ENCODE measurements around the gene SGPL1.

SGPL1 gene

DNA sequence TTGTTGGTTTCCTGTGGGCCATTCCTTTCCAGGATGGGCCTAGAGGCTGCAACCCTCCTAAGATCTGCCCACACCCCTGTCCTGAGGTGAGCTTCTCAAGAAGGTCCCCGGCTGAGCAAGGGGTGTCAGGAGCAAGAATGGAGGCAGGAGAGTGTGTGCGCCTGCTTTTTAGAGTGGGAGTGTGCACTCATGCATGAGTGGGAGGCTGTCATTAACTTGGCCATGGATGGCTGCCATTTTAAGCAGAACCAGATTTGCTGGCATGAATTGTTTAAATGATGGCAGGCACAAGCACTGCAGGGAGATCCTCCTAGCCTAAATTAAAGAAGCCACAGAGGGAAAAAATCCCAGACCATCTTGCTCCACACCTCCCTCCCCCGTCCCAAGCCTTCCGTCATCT, 2.9 kb upstream of the SGPL1 start:
- DNase-seq = no peak

DNA sequence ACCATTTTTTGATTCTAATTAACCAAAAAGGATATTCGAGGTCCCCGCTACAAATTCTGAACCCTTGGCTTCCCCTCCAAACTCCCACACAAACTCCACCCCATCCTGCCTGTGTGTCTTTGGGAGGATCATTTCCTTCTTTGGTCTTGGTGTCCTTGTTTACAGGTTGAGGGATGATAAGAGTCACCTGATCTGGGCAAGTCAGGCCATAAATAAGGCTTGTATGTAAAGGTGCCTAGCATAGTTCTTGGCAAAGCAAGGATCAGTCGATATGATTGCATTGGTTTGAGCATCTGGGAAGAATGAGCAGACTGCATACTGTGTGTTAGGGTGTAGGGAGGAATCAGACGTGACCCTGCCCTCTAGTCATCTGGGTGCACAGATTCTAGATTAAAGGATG, 1.6 kb upstream of the SGPL1 start:
- DNase-seq = no peak

DNA sequence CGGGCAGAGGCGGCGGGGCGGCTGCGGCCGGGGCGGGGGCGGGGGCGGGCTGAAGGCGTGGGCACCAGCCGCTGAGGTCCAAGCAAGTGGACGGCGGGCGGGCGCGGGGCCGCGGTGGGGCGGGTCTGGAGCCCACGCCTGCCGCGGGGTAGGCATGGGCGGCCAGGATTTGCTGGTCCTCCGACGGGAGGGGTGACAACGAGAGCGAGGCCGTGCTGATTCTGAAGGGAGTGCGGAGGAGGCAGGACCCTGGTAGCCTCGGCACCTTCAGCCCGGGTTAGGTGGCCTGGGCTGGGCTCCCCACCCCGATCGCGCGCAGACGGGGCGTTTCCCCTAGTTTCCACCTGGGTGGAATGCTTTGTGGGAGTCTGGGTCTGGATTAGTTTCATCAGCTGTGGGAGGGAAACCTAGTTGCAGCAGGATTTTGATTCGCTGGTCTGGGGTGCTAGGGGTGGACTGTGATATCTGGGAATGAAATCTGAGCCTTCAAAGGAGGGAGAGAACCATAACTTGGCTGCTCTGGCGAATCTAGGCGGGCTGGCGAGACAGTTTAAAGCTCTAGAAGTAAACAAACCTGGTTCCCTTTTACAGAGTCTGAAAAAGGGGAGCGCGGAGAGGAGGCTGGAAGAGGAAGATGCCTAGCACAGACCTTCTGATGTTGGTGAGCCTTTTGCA, 609 bp downstream of the SGPL1 start:
- DNase-seq = peak; percentile 15

DNA sequence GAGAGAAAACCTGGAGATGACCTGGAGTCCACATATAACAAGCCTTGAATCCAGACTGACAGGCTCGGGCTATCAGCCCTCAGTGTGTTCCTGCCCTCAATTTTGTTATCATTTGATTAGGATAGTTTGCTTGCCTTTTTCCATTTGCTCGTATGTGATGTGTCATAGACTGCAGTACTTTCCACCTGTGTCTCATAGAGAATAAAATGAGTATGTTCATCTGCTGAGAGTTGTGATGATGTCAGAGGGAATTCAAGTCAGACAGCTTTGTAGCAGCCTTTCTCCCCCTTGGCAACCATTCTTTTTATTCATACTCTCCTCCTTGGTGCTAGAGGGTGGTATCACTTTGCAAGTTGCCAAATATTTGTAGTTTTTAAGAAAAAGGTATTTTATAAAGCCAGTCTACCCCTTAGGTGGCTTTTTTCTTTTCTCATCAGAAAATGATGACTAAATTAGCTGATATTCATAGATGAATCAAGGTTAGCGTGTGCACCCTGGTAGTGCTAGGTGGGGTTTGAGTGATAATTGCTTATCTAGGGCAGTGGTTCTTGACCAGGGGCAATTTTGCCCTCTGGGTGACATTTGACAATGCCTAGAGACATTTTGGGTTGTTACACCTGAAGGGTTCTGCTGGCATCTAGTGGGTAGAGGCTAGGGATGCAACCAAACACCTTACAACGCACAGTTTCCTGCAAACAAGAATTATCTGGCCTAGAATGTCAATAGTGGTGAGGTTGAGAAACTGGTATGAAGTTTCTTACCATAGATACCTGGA, 5.4 kb downstream of the SGPL1 start:
- DNase-seq = no peak

DNA sequence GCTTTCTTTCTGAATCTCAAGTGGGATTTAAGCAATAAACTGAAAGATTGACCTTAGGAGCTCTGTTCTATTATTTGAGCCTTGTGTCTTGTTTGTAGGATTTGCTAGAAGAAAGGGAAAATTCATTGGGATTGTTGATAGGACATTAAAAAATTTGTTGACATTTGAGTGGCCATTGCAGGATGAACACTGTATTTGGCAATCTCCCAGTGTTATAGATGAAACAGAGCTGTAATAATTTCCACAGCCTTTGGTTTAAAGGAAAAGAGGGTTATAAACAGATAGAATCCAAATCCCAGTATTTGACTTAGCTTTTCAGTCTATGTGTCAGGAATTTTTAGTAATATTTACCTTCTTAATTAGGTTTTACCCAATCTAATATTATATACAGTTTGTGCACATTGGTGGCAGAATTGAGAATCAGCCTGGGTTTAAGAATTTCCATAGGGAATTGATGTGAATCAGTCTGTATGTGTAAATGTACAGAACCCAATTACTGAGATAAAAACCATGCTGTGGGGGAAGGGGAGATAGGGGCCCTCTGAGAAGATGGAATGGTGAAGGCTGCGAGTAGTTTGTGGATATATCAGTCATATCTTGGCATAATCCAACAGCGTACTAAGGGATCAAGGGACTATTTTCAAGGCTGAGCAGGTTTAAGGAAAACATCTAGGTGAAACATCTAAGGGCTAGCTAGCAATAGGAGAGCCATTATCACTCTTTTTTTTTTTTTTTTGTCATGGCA, 6.5 kb downstream of the SGPL1 start:
- DNase-seq = no peak

DNA sequence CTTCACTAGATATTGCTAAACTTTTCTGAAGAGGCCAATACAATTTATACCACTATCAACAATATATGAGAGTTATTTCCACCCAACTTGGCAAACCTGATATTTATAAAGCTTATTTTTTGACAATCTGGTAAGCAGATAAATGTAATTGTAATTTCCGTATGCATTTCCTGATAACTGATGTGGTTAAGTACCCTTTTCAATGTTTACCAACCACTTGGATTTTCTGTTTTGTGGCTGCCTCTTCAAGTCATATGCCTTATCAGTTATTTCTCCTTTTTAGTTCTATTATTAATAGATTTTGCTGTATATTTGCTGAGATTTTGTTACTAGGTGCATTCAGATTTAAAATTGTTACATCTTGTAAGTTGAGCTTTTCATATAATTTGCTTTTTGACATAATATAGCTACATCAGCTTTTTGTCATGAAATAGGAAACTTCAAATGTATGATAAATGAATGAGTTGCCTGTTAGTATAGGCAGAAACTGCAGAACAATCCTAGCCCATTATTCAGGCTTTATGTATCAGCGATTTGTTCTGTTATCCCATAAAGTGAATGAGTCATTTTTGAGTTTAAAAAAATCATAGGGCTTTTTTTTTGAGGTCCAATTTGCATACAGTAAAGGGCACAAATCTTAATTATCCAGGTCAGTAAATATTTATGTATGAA, 11.5 kb downstream of the SGPL1 start:
- no peak for DNase-seq

DNA sequence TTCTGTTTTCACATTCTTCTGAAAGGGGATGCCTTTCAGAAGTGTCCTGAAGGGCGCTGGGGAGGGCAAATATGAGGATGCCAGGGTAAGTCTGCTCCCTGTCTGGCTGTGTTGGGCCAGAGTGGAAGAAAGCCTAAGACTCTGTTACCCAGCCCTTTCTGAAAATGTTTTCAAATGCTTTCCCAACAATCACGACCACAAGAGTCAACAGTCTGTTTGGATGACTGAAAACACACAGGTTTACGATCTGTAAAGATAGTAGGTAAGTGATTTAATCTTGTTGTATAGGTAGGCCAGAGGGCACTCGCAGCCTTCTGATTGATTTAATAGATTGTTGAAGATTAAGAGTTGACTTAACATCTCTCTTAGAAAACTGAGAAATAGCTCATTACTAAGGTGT, 13.2 kb downstream of the SGPL1 start:
- DNase-seq = no peak

DNA sequence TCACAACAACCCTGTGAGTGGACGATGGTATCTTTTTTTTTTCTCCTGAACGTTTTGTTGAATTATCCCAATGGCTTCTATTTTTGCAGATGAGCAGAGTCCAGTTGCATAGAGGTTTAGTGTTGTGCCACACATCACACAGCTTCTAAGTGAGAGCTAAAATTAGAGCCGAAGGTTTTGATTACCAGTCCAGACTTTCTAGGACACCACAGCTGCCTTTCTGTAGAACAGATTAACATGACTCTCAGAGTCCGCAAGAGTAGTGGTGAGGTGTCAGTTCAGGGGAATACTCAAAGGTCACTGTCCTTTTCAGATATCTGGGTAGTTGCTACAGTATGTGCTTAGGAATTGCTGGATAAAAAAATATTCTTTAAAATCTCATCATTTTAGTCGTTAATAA, 13.8 kb downstream of the SGPL1 start:
- DNase-seq = no peak

DNA sequence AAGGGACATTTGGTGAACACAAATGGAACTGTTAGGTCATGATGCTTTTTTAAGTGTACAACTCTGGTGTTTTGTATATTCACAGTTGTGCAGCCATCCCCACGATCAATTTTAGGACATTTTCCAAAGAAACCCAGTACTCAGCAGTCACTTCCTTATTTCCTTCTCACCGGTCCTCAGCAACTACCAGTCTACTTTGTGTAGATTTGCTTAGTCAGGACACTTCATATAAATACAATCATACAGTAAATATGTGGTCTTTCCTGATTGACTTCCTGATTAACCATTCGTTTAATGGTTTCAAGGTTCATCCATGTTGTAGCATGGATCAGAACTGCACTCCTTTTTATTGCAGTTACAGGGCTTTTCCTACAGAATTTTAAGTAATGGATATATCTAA, 14.4 kb downstream of the SGPL1 start:
- DNase-seq = no peak

DNA sequence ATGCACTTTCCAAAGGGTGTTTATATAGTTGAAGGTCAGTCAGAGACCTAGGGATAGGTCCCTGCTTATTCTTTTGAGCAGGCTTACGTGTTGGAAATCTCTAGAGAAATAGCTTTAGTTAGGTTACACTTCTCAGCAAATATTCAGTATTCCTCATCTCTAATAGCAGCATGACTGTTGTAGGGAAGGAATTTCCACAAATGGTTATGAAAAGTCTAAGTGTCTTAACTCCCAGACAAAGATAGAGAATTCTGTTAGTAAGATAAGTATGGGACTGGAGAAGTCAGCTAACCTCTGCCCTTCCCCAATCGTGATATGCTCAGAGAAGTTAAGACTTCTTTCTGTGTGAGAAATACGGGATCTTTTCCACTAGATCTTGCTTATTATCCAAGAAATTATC, 16.5 kb downstream of the SGPL1 start:
- DNase-seq = no peak

DNA sequence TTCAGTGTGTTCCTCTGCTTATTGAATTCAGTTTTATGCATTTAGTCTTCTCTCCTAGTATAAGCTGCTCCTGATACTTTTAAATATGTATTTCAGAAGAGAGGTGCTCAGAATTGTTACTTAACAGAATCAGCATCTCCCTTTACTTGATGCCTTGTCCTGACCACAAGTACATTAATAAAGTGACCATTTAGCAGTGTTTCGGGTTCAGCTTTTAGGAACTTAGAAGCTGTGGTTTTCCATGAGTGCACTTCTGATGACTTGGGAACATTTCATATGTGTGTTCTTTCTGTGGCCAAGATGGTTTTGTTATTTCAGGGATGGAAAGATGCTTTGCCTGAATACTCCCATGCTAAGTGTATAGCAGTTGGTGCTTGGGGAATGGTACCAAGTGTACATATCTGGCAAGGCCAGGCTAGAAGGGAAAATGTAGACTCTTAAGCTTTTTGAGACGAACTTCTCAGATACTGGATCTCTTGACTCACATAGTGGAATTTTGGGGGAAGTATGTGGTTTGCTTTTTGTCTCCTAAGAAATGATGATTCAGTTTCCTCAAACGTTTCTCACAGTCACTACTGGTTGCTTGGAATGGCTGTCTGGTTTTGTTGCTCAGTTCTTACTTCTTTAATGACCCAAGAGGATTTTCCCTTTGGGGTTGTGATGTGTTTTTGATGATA, 17.2 kb downstream of the SGPL1 start:
- DNase-seq = peak; percentile 42

DNA sequence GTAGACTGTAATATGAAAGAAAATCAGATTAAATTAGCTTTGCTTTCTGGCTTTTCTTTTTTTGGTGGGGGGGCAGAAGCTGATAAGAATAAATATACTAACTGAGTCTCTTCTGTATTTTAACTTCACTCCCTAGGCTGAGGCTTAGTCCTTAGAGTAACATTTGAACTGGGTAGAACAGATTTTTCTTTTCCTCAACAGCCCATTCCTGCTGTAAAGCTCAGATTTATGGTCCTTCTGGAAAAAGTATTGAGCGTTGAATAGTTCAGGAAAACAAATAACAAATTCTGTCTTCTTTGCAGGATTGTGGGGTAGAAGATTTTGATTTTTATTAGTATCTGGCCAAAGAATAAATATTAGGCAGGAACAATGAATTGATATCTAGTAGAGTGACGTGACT, 17.9 kb downstream of the SGPL1 start:
- no peak for DNase-seq

DNA sequence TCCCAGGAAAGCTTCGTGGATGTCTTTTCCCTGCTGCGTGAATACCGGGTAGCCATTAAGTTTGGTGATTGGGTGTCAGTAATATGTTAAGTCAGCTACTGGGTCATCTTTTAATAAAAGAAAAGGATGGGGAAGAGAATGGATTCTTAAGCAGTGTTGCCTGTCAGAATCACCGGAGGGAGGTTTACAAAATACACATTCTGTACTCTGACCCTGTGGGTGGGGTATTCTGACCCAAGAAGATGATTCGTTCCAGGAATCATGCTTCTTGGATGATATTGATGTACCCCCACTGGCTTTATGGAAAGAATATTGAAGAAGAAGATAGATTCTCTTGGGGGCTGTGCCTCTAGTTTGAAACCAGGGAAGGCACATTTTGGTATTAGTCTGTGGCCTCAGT, 18.3 kb downstream of the SGPL1 start:
- no peak for DNase-seq

DNA sequence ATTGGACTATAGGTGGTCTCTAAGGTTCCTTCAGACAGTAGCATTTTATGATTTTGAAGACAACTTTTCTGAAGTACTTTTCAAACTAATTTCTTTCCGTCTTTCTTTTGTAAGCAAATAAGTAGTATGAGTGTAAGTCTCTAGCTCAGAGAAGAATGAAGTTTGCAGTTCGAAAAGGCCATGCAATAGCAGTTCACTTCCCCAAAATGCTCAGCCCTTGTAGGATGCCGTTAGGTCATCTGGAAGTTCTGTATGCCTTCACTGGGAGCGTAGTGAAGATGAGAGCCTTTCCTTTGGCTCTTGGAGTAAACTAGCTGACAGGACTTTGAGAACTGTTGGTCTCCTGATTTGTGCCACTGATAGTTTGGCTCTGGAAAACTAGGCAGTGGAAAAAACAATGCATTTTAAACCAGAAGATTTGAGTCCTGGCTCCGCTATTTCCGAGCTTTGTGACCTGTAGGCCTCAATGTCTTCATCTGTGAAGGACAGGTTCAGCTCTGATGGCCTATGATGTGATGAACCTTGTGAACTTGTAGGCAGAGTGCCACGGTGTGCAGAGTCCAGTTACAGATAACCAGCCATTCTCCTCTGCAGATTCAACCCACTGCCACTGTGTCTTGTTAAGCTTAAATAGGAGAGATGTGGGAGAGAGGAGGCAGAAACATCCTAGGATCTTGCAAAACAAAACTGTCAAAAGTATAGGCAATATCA, 18.8 kb downstream of the SGPL1 start:
- DNase-seq = no peak

DNA sequence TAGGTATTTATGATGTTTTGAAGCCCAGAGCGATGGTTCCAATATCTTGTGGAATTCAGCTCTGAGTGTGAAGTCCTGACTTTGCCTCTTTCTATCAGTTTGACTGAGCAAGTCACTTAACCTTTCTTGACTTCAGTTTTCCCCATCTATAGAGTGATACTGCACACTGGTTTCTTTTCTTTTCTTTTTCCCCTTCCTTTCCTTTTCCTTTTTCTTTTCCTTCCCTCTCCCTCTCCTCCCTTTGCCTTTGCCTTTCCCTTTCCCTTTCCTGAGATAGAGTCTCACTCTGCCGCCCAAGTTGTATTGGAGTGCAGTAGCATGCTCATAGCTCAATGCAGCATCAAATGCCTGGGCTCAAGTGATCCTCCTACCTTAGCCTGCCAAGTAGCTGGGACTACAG, 20.6 kb downstream of the SGPL1 start:
- DNase-seq = no peak

DNA sequence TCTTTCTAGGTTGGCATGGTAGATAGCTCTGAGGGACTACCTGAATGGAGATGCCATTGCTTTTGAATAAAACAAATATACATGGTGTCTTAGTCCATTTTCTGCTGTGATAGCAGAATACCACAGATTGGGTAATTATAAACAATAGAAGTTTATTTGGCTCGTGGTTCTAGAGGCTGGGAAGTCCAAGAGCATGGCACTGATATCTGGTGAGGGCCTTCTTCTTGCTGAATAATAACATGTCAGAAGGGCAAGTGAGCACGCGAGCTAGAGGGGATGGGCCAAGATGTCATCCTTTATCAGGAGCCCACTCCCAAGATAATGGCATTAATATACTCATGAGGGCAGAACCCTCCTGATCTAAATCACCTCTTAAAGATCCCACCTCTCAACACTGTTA, 21.9 kb downstream of the SGPL1 start:
- DNase-seq = no peak

DNA sequence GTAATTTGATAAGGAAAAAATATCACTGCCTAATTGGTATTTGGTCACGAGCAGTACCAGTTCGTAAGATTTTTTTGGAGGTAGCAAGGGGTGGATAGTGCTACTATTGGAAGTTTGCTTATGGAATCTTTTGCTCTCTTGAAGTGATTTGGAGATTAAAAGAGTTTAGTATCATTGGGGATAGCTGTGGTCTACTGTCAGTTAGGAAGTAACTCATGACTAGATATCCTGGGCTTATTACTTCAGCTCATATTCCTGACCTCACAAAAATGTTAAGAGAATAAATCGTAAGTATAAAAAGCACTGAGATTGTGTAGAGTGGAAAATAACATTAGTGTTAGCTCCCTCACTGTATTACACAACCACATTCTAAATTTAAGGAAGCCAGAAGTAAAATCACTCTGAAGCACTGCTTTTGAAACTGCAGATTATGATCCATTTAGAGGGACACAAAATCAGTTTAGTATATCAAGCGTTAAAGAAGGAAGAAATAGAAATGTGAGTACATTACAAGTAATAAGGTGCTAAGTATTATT, 22.6 kb downstream of the SGPL1 start:
- DNase-seq = no peak

DNA sequence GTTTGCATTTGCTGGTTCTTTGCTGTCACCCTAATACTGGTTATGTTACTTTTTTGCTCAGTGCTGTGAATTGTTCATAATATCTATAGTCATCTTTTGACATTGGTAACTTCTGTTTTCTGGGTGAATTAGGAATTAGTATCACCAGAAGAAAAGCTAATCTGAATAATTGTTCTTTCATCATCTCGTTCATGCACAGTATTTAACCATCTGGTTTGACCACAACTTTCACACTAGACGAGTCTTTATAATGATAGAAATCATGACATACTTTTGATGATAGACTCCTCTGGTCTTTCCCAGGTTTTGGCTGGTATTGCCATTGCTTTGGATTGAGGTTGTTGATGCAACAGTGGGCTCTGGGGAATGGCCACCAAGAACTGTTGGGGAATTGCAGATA, 25.1 kb downstream of the SGPL1 start:
- no peak for DNase-seq

DNA sequence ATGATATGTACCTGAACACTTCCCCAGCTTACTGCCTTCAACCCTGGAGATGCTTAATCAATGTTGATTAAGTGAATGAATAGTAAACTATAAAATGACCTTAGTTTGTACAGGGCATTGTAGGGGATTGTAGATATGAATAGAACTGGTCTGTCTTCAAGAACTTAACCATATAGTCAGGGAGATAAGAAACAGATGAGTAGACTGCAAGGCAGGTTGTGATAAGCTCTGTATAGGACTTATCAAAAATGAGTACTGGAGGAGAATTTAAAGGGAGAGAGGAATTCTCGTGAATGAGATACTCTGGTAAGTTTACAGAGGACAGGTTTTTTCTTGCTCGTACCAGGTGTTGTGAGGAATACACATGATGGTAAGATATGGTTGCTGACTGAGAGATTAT, 27.6 kb downstream of the SGPL1 start:
- no peak for DNase-seq

DNA sequence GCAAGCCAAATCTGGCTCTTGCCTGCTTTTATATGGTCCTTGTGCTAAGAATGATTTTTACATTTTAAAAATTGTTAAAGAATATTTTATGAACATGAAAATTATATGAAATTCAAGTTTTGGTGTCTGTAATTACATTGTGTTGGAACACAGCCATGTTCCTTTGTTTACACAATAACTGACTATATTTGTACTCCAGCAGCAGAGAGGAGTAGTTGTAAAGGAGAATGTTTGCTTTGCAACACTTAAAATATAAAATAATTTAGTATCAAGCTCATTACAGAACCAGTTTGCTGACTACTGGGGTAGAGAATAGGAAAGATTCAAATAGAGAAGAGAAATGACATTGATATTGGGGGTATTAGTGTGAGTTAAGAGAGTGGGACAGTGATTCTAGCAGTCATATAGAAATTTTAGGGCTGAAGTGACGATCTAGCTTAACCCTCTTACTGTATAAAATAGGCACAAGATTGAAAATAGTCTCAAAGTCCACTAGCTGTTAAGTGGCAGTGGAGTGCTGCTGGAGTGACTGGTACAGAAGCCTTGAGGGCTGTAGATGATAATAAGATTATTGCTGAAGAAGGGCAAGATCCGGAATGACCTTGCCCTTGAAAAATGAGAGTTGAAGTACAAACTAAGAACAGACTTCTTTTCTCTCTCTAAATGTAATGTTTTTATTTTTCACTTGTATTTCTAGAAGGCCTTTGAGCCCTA, 28.2 kb downstream of the SGPL1 start:
- DNase-seq = no peak

DNA sequence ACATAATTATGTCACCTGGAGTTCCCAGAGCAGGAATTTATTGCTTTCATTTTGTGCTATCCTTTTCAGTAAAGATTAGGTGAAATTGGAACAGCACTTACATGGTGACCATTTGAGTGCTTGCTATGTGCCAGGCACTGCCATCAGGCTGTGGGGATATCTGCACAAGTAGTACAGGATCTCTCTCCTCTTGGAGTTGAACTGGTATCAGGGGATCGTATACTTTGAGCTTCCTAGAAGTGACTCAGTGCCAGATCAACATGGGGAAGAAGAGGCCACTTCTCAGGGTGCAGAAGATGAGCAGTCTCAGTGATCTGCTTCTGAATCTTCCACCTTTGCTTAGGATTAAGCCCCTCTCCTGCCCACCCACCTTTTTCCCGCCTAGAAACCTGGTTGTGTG, 29.5 kb downstream of the SGPL1 start:
- no peak for DNase-seq
